Activated CD8-positive, alpha-beta memory T cell treated with anti-CD3 and anti-CD28 coated beads, Interleukin-2, amount 10 ng/mL, durations not matched to agents 7 days and 5 days (primary cell): Measurements from ENCODE around the gene DTWD2. TPM values are rescaled to one million over a fixed set of nuclear protein-coding genes. Genes with fewer than 3 reads are reported as not detected.
"Not testable (repeated sequence)": the region's sequence is repeated elsewhere in the genome, so short reads cannot be mapped to it uniquely, and the experiment has no call there.

Experiments used
- ATAC-seq: fragments of 150-1000 bp; cut with Tn5 transposase; one replicate; pipeline ENCODE4 v1.10.0; 2021; ENCODE audit warnings: moderate library complexity
- CTCF ChIA-PET: fragments of 350-600 bp; sonication (Branson Sonifier 250); formaldehyde crosslinking; loops from one replicate; lab custom pipeline; 2021; ENCODE audit warnings: antibody characterized with exemption; lab: Charles Lee
- DNase-seq: peaks from one replicate; pipeline ENCODE4 v3.0.0-alpha.2; 2020
- H3K27ac Mint-ChIP-seq: one replicate; pipeline ENCODE4 v1.8.0; 2021; ENCODE audit warnings: mild to moderate bottlenecking, mixed read lengths
- H3K27me3 Mint-ChIP-seq: one replicate; pipeline ENCODE4 v1.8.0; 2021; ENCODE audit warnings: mixed read lengths
- H3K36me3 Mint-ChIP-seq: one replicate; pipeline ENCODE4 v1.8.0; 2021; ENCODE audit warnings: mild to moderate bottlenecking, mixed read lengths
- H3K4me1 Mint-ChIP-seq: one replicate; pipeline ENCODE4 v1.8.0; 2021; ENCODE audit warnings: mixed read lengths
- H3K4me3 Mint-ChIP-seq: one replicate; pipeline ENCODE4 v1.8.0; 2021; ENCODE audit warnings: mild to moderate bottlenecking, moderate library complexity, mixed read lengths
- H3K9me3 Mint-ChIP-seq: one replicate; pipeline ENCODE4 v1.8.0; 2022; ENCODE audit warnings: low read depth, mixed read lengths
- total RNA-seq, 2 experiments: library from RNA; stranded (reverse); gene quantifications; one replicate each; pipeline ENCODE4 v1.2.3, GENCODE V29; 2021

The DTWD2 gene
- total RNA-seq, 2 experiments from 2014 or later, result 1.5 to 2.6 TPM

DNA sequence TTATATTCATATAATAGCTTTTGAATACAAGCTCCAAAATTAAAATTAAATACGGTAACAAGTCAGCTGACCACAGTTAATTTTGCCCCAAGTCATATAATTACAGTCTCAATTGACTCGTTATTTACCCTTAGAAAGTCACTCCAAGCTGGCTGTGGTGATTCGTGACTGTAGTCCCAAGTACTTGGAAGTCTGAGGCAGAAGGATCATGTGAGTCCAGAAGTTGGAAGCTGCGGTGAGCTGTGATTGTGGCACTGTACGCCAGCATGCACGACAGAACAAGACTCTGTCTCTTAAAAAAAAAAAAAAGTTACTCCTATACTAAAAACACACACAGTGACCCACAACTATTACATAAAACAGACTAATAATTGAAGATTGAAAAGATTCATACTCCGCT lies 31.6 kb upstream of the DTWD2 start:
- CTCF ChIA-PET, result interaction anchor here (0.8 to 2.2 kb wide), 4 partner anchors 32 to 393 kb away, joined by 3 to 11 read pairs (median 6); partner anchors contain the start of gene DTWD2
- H3K27ac Mint-ChIP-seq, result no peak overlapping the region
- H3K4me1 Mint-ChIP-seq, result no peaks in the 10 kb centered on the region
- DNase-seq (no peak), ATAC-seq (no peak)
- H3K4me3 Mint-ChIP-seq, result no peak overlapping the region
- H3K9me3 Mint-ChIP-seq, result no peaks in the 10 kb centered on the region
- H3K27me3 Mint-ChIP-seq, result no peaks in the 10 kb centered on the region
- no peaks in the 10 kb centered on the region for H3K36me3 Mint-ChIP-seq

DNA sequence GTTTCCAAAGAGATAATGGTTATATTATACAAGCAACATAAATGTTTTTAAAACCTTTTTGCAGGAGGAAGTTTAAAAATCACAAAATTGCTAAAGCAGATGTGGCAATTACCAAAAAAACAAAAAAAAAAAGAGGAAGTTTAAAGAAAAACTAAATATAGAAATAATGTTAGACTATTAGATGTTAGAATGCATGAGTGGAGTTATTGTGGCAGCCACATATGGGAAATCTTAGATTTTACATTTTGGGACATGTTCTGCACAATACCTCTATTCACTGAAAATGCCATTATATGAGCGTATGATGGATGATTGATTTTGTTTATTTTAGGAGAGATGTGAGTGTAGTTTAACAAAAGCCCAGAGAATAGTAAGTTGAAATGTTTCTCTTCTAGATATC lies 31.2 kb upstream of the DTWD2 start:
- Mint-ChIP-seq H3K4me3 (no peak overlapping the region), H3K4me1 (no peaks in the 10 kb centered on the region), H3K27me3 (no peaks in the 10 kb centered on the region), H3K36me3 (no peaks in the 10 kb centered on the region), H3K27ac (no peak overlapping the region), H3K9me3 (no peaks in the 10 kb centered on the region)
- CTCF ChIA-PET, result interaction anchor here (1.5 to 2.2 kb wide), 2 partner anchors 32 to 390 kb away, joined by 3 to 11 read pairs; partner anchors contain the start of gene DTWD2
- ATAC-seq (no peak), DNase-seq (no peak)

DNA sequence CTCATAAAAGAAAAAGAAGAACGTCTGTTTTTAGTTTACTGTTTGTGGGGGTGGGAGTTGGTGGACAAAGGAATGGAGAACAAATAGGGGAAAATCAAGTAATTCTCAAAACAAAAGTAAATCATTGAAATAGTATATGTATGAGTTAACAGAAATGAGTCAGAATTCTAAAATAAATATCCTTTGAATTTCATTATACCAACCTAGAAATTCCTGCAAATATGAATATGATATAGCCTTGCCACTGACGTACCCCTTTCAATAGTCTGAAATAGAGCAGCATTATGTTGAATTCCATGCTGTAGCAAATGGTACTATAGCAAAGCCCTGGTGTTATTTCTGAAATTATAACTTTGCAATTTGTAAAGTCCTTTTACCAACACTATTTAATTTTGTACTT lies 29.6 kb upstream of the DTWD2 start:
- no peaks in the 10 kb centered on the region for H3K27me3 Mint-ChIP-seq
- no peak for DNase-seq
- H3K4me1 Mint-ChIP-seq, result no peaks in the 10 kb centered on the region
- no peak for ATAC-seq
- no peak overlapping the region for H3K27ac Mint-ChIP-seq
- H3K4me3 Mint-ChIP-seq, result no peak overlapping the region
- CTCF ChIA-PET, result no interaction called here
- H3K9me3 Mint-ChIP-seq, result no peaks in the 10 kb centered on the region
- H3K36me3 Mint-ChIP-seq, result no peaks in the 10 kb centered on the region

DNA sequence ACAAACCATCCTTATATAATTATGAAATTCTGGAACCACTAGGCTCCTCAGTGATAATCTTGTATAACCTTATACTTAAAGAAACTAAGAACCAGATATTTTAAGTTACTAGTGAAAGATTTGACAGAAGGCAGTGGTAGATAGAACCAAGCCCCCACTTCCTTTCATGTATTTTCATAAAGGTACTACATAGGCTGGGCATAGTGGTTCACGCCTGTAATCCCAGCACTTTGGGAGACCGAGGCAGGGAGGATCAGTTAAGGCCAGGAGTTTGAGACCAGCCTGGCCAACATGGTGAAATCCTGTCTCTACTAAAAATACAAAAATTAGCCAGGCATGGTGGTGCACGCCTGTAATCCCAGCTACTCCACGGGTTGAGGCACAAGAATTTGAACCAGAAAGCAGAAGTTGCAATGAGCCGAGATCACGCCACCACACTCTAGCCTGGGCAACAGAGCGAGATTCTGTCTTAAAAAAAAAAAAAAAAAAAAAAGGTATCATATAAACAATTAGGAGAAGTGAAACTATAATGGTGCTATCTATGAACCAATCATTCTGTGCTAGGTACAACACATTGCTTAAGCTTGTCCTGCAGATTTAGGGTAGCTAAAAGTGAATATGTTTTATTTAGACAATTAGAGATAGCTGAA lies 27.9 kb upstream of the DTWD2 start:
- H3K27me3 Mint-ChIP-seq, result no peaks in the 10 kb centered on the region
- H3K4me3 Mint-ChIP-seq, result no peak overlapping the region
- CTCF ChIA-PET, result interaction anchor here (1.1 to 2.0 kb wide), 2 partner anchors 28 to 396 kb away, joined by 5 read pairs; partner anchors contain the start of gene DTWD2
- no peak for DNase-seq
- no peaks in the 10 kb centered on the region for H3K36me3 Mint-ChIP-seq
- no peaks in the 10 kb centered on the region for H3K4me1 Mint-ChIP-seq
- H3K9me3 Mint-ChIP-seq, result no peaks in the 10 kb centered on the region
- ATAC-seq, result no peak
- H3K27ac Mint-ChIP-seq, result no peak overlapping the region

DNA sequence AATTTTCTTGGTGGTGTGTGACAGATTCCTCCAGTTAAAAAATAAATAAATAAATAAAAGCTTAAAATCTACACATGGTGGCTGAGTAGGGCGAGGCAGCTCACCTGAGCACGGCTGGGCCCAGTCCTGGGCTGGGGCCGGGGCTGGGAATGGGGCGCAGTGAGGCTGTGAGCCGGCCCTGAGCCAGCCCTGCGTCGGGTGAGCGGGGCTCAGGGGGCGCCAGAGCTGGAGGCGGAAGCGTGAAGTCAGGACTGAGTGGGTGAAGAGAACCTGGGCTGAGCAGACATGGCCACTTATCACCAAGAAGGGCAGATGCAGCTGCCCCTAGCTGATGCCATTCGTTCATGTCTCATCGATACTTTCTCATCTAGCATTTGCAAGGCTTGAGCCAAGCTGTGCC lies 22.8 kb upstream of the DTWD2 start:
- Mint-ChIP-seq H3K27me3 (no peaks in the 10 kb centered on the region), H3K4me1 (no peaks in the 10 kb centered on the region), H3K4me3 (no peak overlapping the region), H3K27ac (no peak overlapping the region), H3K9me3 (no peaks in the 10 kb centered on the region), H3K36me3 (peaks cover 1% of the 10 kb centered on the region)
- DNase-seq, result no peak
- CTCF ChIA-PET, result interaction anchor here (0.6 to 3.4 kb wide), 3 partner anchors 11 to 305 kb away, joined by 3 to 13 read pairs (median 8); partner anchors contain the start of gene DTWD2
- no peak for ATAC-seq

DNA sequence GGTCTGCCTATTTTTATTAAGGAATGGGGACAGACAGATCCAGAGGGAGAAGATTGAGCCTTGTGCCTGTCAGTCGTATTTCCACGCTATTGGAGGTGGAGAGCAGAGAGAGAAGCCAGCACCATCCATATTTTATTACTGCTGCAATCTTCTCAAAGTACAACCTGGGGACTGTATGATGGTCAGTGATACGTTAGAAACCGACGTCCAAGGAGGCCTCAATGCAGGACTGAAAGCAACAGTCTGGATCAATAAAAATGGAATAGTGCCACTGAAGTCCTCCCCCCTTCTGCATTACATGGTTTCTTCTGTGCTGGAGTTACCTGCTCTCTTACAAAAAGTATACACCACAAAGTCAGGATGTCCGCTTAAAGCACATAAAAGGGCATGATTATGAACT lies 21.9 kb upstream of the DTWD2 start:
- Mint-ChIP-seq H3K9me3 (no peaks in the 10 kb centered on the region), H3K36me3 (peaks cover 1% of the 10 kb centered on the region), H3K4me3 (no peak overlapping the region), H3K27ac (no peak overlapping the region), H3K4me1 (no peaks in the 10 kb centered on the region), H3K27me3 (no peaks in the 10 kb centered on the region)
- no peak for ATAC-seq
- CTCF ChIA-PET, result interaction anchor here (3.4 kb wide), 1 partner anchor 22 kb away, joined by 13 read pairs; the partner anchor contains the start of gene DTWD2
- DNase-seq, result no peak

DNA sequence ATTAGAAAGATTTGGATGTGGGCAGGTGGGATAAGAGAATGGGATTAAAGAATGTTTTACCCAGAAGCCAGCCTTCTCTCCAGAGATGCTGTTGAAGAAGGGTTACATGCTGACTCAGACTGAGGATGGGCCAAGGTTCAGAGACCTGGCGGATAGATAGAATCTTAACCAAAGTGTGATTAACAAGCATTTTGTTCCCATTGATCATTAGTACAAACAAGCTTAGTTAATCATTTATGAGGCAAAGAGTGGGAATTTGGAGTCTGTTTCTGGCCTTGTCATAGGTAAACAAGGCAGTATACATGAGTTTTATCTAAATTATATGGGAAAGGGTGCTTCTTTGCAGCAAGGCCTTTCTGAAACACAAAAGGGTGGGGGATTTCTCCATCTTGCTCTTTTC lies 20.8 kb upstream of the DTWD2 start:
- CTCF ChIA-PET, result interaction anchor here (1.2 kb wide), 1 partner anchor 160 kb away, joined by 3 read pairs; no protein-coding TSS in a partner anchor
- H3K36me3 Mint-ChIP-seq, result peaks cover 1% of the 10 kb centered on the region
- H3K27ac Mint-ChIP-seq, result no peak overlapping the region
- ATAC-seq (no peak), DNase-seq (no peak)
- no peaks in the 10 kb centered on the region for H3K27me3 Mint-ChIP-seq
- H3K4me3 Mint-ChIP-seq, result no peak overlapping the region
- no peaks in the 10 kb centered on the region for H3K4me1 Mint-ChIP-seq
- no peaks in the 10 kb centered on the region for H3K9me3 Mint-ChIP-seq

DNA sequence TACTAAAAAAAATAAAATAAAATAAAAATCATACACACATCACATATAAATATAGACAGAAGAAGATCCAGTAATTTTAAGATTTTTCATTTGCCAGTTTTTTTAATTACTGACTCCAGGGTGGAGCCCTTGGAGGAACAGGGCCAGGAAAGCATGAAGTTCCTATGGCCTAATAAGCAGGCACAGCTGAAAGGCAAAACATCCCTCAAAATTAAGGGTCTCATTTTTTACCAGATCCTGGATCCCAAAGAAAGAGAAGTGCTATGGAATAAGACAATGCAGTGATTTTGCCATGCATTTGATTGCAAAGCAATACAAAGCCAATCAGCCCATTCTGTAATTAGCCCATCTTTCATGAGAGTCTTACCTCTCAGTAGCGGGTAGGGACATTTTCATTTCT lies 11.3 kb upstream of the DTWD2 start:
- no peaks in the 10 kb centered on the region for H3K4me1 Mint-ChIP-seq
- peaks cover 12% of the 10 kb centered on the region for H3K9me3 Mint-ChIP-seq
- no peak overlapping the region for H3K4me3 Mint-ChIP-seq
- CTCF ChIA-PET, result interaction anchor here (1.4 kb wide), 1 partner anchor 12 kb away, joined by 5 read pairs; the partner anchor contains the start of gene DTWD2
- no peak for DNase-seq
- peaks cover 7% of the 10 kb centered on the region for H3K36me3 Mint-ChIP-seq
- H3K27me3 Mint-ChIP-seq, result no peaks in the 10 kb centered on the region
- ATAC-seq, result no peak
- no peak overlapping the region for H3K27ac Mint-ChIP-seq

DNA sequence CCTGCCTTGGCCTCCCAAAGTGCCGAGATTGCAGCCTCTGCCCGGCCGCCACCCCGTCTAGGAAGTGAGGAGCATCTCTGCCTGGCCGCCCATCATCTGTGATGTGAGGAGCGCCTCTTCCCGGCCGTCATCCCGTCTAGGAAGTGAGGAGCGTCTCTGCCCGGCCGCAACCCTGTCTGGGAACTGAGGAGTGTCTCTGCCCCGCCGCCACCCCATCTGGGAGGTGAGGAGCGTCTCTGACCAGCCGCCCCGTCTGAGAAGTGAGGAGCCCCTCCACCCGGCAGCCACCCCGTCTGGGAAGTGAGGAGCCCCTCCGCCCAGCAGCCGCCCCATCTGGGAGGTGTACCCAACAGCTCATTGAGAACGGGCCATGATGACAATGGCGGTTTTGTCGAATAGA lies 10.5 kb upstream of the DTWD2 start:
- H3K27me3 Mint-ChIP-seq, H3K27ac Mint-ChIP-seq: not testable (repeated sequence)
- peaks cover 12% of the 10 kb centered on the region for H3K9me3 Mint-ChIP-seq

DNA sequence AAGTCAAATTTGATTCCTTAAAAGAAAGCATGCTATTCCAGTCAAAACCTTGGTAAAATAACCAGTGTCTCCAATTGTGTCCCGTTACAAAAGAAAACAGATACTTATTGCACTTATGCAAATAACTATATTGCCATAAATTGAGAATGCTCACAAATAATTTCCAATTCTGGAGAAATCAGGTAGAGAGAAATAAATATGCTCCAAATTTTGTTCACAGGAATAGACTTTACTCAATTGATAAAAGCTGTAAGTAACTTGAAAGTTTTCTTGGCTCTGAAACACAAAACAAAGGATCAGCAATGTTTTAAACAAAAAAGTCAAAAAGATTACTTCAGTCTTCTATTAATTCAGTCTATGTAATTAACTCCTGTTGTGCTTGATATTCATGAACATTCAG lies 7.8 kb upstream of the DTWD2 start:
- CTCF ChIA-PET, result interaction anchor here (2.5 kb wide), 1 partner anchor 8 kb away, joined by 7 read pairs; the partner anchor contains the start of gene DTWD2
- Mint-ChIP-seq H3K9me3 (peaks cover 12% of the 10 kb centered on the region), H3K27ac (no peak overlapping the region), H3K27me3 (no peaks in the 10 kb centered on the region), H3K4me1 (no peaks in the 10 kb centered on the region), H3K4me3 (no peak overlapping the region), H3K36me3 (peaks cover 9% of the 10 kb centered on the region)
- ATAC-seq, result no peak
- DNase-seq, result no peak

More for the DNA sequence above, 10.5 kb upstream of the DTWD2 start:
- CTCF ChIA-PET, H3K4me3 Mint-ChIP-seq, DNase-seq, ATAC-seq, H3K4me1 Mint-ChIP-seq, H3K36me3 Mint-ChIP-seq: not testable (repeated sequence)

DNA sequence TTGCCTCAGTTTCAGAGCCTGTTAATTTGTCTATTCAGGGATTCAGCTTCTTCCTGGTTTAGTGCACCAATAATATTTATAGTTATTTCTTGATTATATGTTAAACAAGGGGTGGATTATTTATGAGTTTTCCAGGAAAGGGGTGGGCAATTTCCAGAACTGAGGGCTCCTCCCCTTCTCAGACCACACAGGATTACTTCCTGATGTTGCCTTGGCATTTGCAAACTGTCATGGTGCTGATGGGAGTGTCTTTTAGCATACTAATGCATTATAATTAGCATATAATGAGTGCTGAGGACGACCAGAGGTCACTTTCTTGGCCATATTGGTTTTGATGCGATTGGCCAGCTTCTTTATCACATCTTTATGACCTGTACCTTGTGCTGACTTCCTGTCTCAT lies 6.2 kb upstream of the DTWD2 start:
- peaks cover 9% of the 10 kb centered on the region for H3K36me3 Mint-ChIP-seq
- no peaks in the 10 kb centered on the region for H3K27me3 Mint-ChIP-seq
- no peak for ATAC-seq
- H3K27ac Mint-ChIP-seq, result no peak overlapping the region
- no peaks in the 10 kb centered on the region for H3K4me1 Mint-ChIP-seq
- CTCF ChIA-PET, result no interaction called here
- DNase-seq, result no peak
- H3K4me3 Mint-ChIP-seq, result no peak overlapping the region
- H3K9me3 Mint-ChIP-seq, result peaks cover 8% of the 10 kb centered on the region

DNA sequence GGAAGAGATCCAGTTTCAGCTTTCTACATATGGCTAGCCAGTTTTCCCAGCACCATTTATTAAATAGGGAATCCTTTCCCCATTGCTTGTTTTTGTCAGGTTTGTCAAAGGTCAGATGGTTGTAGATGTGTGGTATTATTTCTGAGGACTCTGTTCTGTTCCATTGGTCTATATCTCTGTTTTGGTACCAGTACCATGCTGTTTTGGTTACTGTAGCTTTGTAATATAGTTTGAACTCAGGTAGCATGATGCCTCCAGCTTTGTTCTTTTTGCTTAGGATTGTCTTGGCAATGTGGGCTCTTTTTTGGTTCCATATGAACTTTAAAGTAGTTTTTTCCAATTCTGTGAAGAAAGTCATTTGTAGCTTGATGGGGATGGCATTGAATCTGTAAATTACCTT lies 4.8 kb upstream of the DTWD2 start:
- H3K9me3 Mint-ChIP-seq, H3K27ac Mint-ChIP-seq, DNase-seq, H3K27me3 Mint-ChIP-seq, ATAC-seq, H3K4me1 Mint-ChIP-seq, H3K36me3 Mint-ChIP-seq, CTCF ChIA-PET, H3K4me3 Mint-ChIP-seq: not testable (repeated sequence)

DNA sequence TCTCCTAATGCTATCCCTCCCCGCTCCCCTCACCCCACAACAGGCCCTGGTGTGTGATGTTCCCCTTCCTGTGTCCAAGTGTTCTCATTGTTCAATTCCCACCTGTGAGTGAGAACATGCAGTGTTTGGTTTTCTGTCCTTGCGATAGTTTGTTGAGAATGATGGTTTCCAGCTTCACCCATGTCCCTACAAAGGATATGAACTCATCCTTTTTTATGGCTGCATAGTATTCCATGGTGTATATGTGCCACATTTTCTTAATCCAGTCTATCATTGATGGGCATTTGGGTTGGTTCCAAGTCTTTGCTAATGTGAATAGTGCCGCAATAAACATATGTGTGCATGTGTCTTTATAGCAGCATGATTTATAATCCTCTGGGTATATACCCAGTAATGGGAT lies 3.7 kb upstream of the DTWD2 start:
- H3K9me3 Mint-ChIP-seq, DNase-seq, H3K36me3 Mint-ChIP-seq, ATAC-seq, H3K4me3 Mint-ChIP-seq, H3K27me3 Mint-ChIP-seq, CTCF ChIA-PET, H3K27ac Mint-ChIP-seq: not testable (repeated sequence)
- H3K4me1 Mint-ChIP-seq, result peaks cover 12% of the 10 kb centered on the region

DNA sequence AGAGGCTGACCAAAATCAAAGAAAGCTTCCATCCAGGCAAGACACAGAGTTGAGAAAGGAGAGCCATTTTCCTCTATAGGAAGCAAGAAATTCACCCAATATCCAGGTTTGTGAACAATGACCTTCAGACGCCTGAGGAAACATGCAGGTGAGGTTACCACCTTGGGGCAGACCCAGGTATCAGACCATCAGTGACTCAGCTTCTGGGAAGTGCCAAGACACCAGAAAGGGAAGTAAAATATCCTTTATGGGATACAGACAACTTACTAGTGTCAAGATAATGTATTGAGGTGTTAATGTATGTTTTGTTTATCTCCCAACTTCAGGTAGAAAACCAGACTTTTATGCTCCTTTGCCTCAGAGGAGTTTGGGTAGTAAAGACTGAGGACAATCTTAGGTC lies 2.2 kb upstream of the DTWD2 start:
- Mint-ChIP-seq H3K27me3 (no peaks in the 10 kb centered on the region), H3K36me3 (peaks cover 6% of the 10 kb centered on the region), H3K9me3 (peaks cover 3% of the 10 kb centered on the region), H3K27ac (no peak overlapping the region), H3K4me3 (no peak overlapping the region), H3K4me1 (peaks cover 13% of the 10 kb centered on the region)
- CTCF ChIA-PET, result interaction anchor here (0.8 to 5.6 kb wide), 2 partner anchors 17 to 421 kb away, joined by 3 to 112 read pairs; no protein-coding TSS in a partner anchor
- ATAC-seq, result no peak
- no peak for DNase-seq
